Loucy (cell line): ENCODE measurements around the gene AKAP13.

Experiments used
- EZH2phosphoT487 ChIP-seq: fragments of 200-600 bp; IDR thresholded peaks from 2 replicates; pipeline ENCODE4 v1.6.1; 2018; ENCODE audit warnings: antibody characterized with exemption, mild to moderate bottlenecking, moderate library complexity, borderline replicate concordance
- TF ChIP-seq, protein P1 (sequence below): fragments of 200-600 bp; sonication (generic); conservative IDR thresholded peaks from 2 replicates; pipeline ENCODE4 v1.5.1; 2014; ENCODE audit warnings: mild to moderate bottlenecking, antibody characterized with exemption, low read length

GRCh38 chr15:85627213-85627935 lies 247.0 kb downstream of the AKAP13 start:
- TF ChIP-seq, protein P1, sequence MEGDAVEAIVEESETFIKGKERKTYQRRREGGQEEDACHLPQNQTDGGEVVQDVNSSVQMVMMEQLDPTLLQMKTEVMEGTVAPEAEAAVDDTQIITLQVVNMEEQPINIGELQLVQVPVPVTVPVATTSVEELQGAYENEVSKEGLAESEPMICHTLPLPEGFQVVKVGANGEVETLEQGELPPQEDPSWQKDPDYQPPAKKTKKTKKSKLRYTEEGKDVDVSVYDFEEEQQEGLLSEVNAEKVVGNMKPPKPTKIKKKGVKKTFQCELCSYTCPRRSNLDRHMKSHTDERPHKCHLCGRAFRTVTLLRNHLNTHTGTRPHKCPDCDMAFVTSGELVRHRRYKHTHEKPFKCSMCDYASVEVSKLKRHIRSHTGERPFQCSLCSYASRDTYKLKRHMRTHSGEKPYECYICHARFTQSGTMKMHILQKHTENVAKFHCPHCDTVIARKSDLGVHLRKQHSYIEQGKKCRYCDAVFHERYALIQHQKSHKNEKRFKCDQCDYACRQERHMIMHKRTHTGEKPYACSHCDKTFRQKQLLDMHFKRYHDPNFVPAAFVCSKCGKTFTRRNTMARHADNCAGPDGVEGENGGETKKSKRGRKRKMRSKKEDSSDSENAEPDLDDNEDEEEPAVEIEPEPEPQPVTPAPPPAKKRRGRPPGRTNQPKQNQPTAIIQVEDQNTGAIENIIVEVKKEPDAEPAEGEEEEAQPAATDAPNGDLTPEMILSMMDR, result no peak
- TF ChIP-seq EZH2phosphoT487, result no peak
